GM12878 (cell line): ENCODE data around the gene RASSF4. TPM values are rescaled to one million over a fixed set of nuclear protein-coding genes. Genes with fewer than 3 reads are reported as not detected.

ENCODE experiments used
- ATAC-seq: fragments of 200-7000 bp; cut with Tn5 transposase; 3 replicates; pipeline ENCODE4 v1.9.1; 2020; ENCODE audit warnings: mild to moderate bottlenecking, moderate library complexity
- BruUV-seq: library from RNA; stranded (reverse); fragments of 400-500 nt; replicated peaks from 2 replicates; lab custom pipeline; 2021; lab: Mats Ljungman, UMichigan
- CTCF ChIA-PET: fragments of 300-600 bp; sonication (Branson Sonifier 250); formaldehyde crosslinking; extraction: SDS; loops from one replicate; lab custom pipeline; 2021; ENCODE audit warnings: inconsistent platforms; lab: Yijun Ruan, JAX
- POLR2A ChIA-PET: fragments of 350-600 bp; formaldehyde crosslinking; extraction: SDS; loops from one replicate; lab custom pipeline; 2021; ENCODE audit warnings: inconsistent platforms; lab: Charles Lee
- RAD21 ChIA-PET: fragments of 300-600 bp; sonication (Branson Sonifier 250); formaldehyde crosslinking; loops from one replicate; lab custom pipeline; 2023; ENCODE audit warnings: antibody characterized with exemption; ENCODE audit not compliant: unreplicated experiment; lab: Charles Lee
- SMC1A ChIA-PET: fragments of 300-600 bp; sonication (Branson Sonifier 250); formaldehyde crosslinking; loops from one replicate; lab custom pipeline; 2023; ENCODE audit not compliant: unreplicated experiment, uncharacterized antibody; lab: Charles Lee
- DNase-seq: peaks from one replicate; pipeline ENCODE4 v3.0.0-alpha.2; 2011; ENCODE audit warnings: low read depth, low spot score
- FAIRE-seq: peaks from 3 replicates; lab custom pipeline; 2011; peaks lifted over from hg19 to GRCh38; lab: Jason Lieb, UNC
- H2AFZ ChIP-seq: 2 replicates; pipeline ENCODE4 v1.6.0; 2011; ENCODE audit warnings: low read depth, low read length, control low read depth; ENCODE audit not compliant: control insufficient read depth
- H3K27ac ChIP-seq: 2 replicates; pipeline ENCODE4 v1.5.1; 2011; ENCODE audit warnings: control low read depth; ENCODE audit not compliant: control insufficient read depth, insufficient read depth
- H3K27me3 ChIP-seq, 2 experiments: replicated peaks in 1 of 2; 2 replicates each; pipeline versions ENCODE4 v1.6.0 to v1.6.1; 2011; ENCODE audit warnings: low read length in 1 of 2; ENCODE audit not compliant: control insufficient read depth in 2 of 2, insufficient read depth in 2 of 2
- H3K36me3 ChIP-seq, 2 experiments: 2 replicates each; pipeline ENCODE4 v1.5.1; 2011; ENCODE audit warnings: low read length in 1 of 2; ENCODE audit not compliant: control insufficient read depth in 2 of 2, insufficient read depth in 2 of 2
- H3K4me1 ChIP-seq: 2 replicates; pipeline ENCODE4 v1.6.1; 2011; ENCODE audit warnings: mild to moderate bottlenecking, low read length, moderate library complexity, mixed read lengths; ENCODE audit not compliant: control insufficient read depth, insufficient read depth
- H3K4me2 ChIP-seq: 2 replicates; pipeline ENCODE4 v1.6.0; 2011; ENCODE audit warnings: control low read depth; ENCODE audit not compliant: control insufficient read depth, insufficient read depth
- H3K4me3 ChIP-seq: fragments of 200-600 bp; sonication (generic); 2 replicates; pipeline ENCODE4 v1.5.1; 2016
- H3K79me2 ChIP-seq: 2 replicates; pipeline ENCODE4 v1.6.0; 2011; ENCODE audit warnings: low read length; ENCODE audit not compliant: control insufficient read depth, insufficient read depth
- H3K9ac ChIP-seq: 2 replicates; pipeline ENCODE4 v1.8.0; 2011; ENCODE audit warnings: low read length, control low read depth, mixed read lengths; ENCODE audit not compliant: control insufficient read depth, insufficient read depth
- H3K9me3 ChIP-seq: replicated peaks from 3 replicates; pipeline ENCODE4 v1.5.1; 2011; ENCODE audit warnings: mild to moderate bottlenecking, low read length; ENCODE audit not compliant: control insufficient read depth, insufficient read depth
- H4K20me1 ChIP-seq: 2 replicates; pipeline ENCODE4 v1.6.0; 2011; ENCODE audit not compliant: control insufficient read depth, insufficient read depth
- BCL11A ChIP-seq: IDR thresholded peaks from 2 replicates; pipeline ENCODE4 v1.6.1; 2011; ENCODE audit warnings: low read depth, low read length
- CREM ChIP-seq: IDR thresholded peaks from 2 replicates; pipeline ENCODE4 v1.6.1; 2014; ENCODE audit warnings: antibody characterized with exemption, low read depth
- IKZF1 ChIP-seq: fragments of 450-650 bp; conservative IDR thresholded peaks from 2 replicates; pipeline ENCODE4 v1.6.1; 2017; ENCODE audit warnings: antibody characterized with exemption, mild to moderate bottlenecking
- IKZF2 ChIP-seq, 2 experiments: fragments of 450-650 bp; IDR thresholded peaks; 2 replicates each; pipeline ENCODE4 v1.6.1; 2017; ENCODE audit warnings: mild to moderate bottlenecking in 2 of 2, moderate library complexity in 2 of 2
- NR2F1 ChIP-seq: fragments of 450-650 bp; conservative IDR thresholded peaks from 2 replicates; pipeline ENCODE4 v1.6.1; 2017; ENCODE audit warnings: mild to moderate bottlenecking
- NRF1 ChIP-seq: conservative IDR thresholded peaks from 2 replicates; pipeline ENCODE4 v1.6.1; 2011; ENCODE audit warnings: mild to moderate bottlenecking, low read depth, low read length, improper control_type of control experiment
- POLR2AphosphoS5 ChIP-seq: IDR thresholded peaks from 2 replicates; pipeline ENCODE4 v1.6.1; 2011; ENCODE audit warnings: mild to moderate bottlenecking, low read length, inconsistent platforms
- RFX5 ChIP-seq: IDR thresholded peaks from 2 replicates; pipeline ENCODE4 v1.6.1; 2011; ENCODE audit warnings: low read depth, low read length, improper control_type of control experiment
- SMAD1 ChIP-seq: fragments of 450-650 bp; IDR thresholded peaks from 2 replicates; pipeline ENCODE4 v1.6.1; 2018; ENCODE audit warnings: mild to moderate bottlenecking, low read depth; ENCODE audit not compliant: partially characterized antibody
- SMARCA5 ChIP-seq: fragments of 450-650 bp; IDR thresholded peaks from 2 replicates; pipeline ENCODE4 v1.6.1; 2017; ENCODE audit warnings: mild to moderate bottlenecking
- STAT3 ChIP-seq: IDR thresholded peaks from 2 replicates; pipeline ENCODE4 v1.6.1; 2011; ENCODE audit warnings: low read depth, low read length, improper control_type of control experiment
- WRNIP1 ChIP-seq: IDR thresholded peaks from 2 replicates; pipeline ENCODE4 v1.6.1; 2011; ENCODE audit warnings: low read depth, low read length, improper control_type of control experiment, borderline replicate concordance
- ZBED1 ChIP-seq: IDR thresholded peaks from 2 replicates; pipeline ENCODE4 v1.6.1; 2016; ENCODE audit warnings: borderline replicate concordance
- ZNF24 ChIP-seq: fragments of 450-650 bp; IDR thresholded peaks from 2 replicates; pipeline ENCODE4 v1.6.1; 2017; ENCODE audit warnings: antibody characterized with exemption, mild to moderate bottlenecking
- ZSCAN29 ChIP-seq: fragments of 450-650 bp; IDR thresholded peaks from 2 replicates; pipeline ENCODE4 v1.6.1; 2017; ENCODE audit warnings: mild to moderate bottlenecking, moderate library complexity
- WGBS: methylation state at CpG from one replicate; pipeline ENCODE4 v1.1.6; 2016; ENCODE audit warnings: low lambda C conversion rate; ENCODE audit not compliant: insufficient replicate concordance, insufficient coverage; ENCODE audit errors: missing lambda C conversion rate; 5-methylcytosine and 5-hydroxymethylcytosine counted together
- in situ Hi-C: fragments of 300-500 bp; cut with MboI; formaldehyde crosslinking; loops from 9 replicates; pipeline ENCODE4 v1.14.3; 2018; ENCODE audit warnings: mixed read lengths
- intact Hi-C: fragments of 100-400 bp; cut with micrococcal nuclease; formaldehyde crosslinking; loops from one replicate; pipeline ENCODE4 v1.14.2; 2022; ENCODE audit not compliant: unreplicated experiment
- polyA plus RNA-seq, 11 experiments: library from polyadenylated mRNA; depleted of rRNA in 4 of 11; unstranded in 6 of 11; stranded (reverse) in 5 of 11; fragments of >200 nt; fragmentation: Nextera tagmentation in 4 of 11; fragmentation: Illumina TruSeq in 1 of 11; extraction: Ambion mirVana in 4 of 11; extraction: Trizol in 1 of 11; gene quantifications; 1 replicate in 1 of 11; 2 replicates in 10 of 11; pipeline versions ENCODE4 v1.2.1 to v1.2.3, GENCODE V29; 2011 to 2016; ENCODE audit warnings: inconsistent platforms in 2 of 11, missing spikeins in 2 of 11, low read depth in 1 of 11
- total RNA-seq, 4 experiments: library from RNA; depleted of rRNA in 3 of 4; stranded (reverse); fragments of >200 nt in 3 of 4; fragmentation: Illumina TruSeq in 1 of 4; extraction: Trizol in 1 of 4; gene quantifications; 2 replicates each; pipeline versions ENCODE4 v1.2.1 to v1.2.3, GENCODE V29; 2013 to 2021
- TF ChIP-seq, protein P1 (sequence below): fragments of 450-650 bp; conservative IDR thresholded peaks from 2 replicates; pipeline ENCODE4 v1.6.1; 2017; ENCODE audit warnings: mild to moderate bottlenecking, moderate library complexity
- TF ChIP-seq, protein P2 (sequence below): IDR thresholded peaks from 2 replicates; pipeline ENCODE4 v1.6.1; 2012; ENCODE audit warnings: low read depth, low read length, improper control_type of control experiment
- TF ChIP-seq, protein P3 (sequence below): IDR thresholded peaks from 2 replicates; pipeline ENCODE4 v1.6.1; 2011; ENCODE audit warnings: borderline replicate concordance, low read depth, mild to moderate bottlenecking, moderate library complexity, mixed read lengths, low read length; ENCODE audit not compliant: insufficient read depth; ENCODE audit errors: extremely low read length
- TF ChIP-seq, protein P4 (sequence below): fragments of 450-650 bp; IDR thresholded peaks from 2 replicates; pipeline ENCODE4 v1.6.1; 2018; ENCODE audit warnings: mild to moderate bottlenecking, low read depth, moderate library complexity; ENCODE audit not compliant: partially characterized antibody

RASSF4 gene
- total and polyA plus RNA-seq, 10 of the 15 experiments (the other 5 are each of a cell fraction or from before 2014, with no cell fraction given): 3.7 to 71.1 (median 16.8) TPM

DNA sequence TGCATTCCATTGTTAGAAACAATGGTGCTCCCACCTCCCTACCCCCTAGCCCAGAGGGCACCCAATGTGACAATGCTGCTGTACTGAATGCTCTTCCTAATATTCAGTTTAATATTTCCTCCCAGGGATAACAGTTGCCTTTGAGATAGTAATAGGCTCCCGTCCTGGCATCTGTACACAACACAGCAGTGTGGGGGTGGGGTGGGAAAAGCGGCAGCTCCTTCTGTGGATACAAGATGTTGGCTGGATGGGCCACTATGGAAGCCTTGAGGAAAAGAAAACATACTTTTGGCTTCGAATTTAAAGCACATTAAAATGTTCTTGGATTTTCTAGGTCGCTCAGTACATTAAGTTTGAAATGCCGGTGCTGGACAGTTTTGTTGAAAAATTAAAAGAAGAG, 32.0 kb downstream of the RASSF4 start:
- in situ Hi-C loops: no loop called here

More for the DNA sequence above, 32.0 kb downstream of the RASSF4 start:
- ChIA-PET POLR2A (no interaction called here), CTCF (interaction anchor here (1.0 kb wide), 1 partner anchor 9 kb away, joined by 4 read pairs; the partner anchor contains the start of gene ZNF22), SMC1A (interaction anchor here (1.2 kb wide), 1 partner anchor 42 kb away, joined by 4 read pairs; no protein-coding TSS in a partner anchor), RAD21 (no interaction called here)
- Histone ChIP-seq H4K20me1 (no peaks in the 10 kb centered on the region), H3K79me2 (no peaks in the 10 kb centered on the region), H3K36me3 (peaks cover 1 to 3% of the 10 kb centered on the region in 2 experiments; a peak in 2 of 4 replicates), H3K4me2 (no peak overlapping the region), H3K27me3 (no peaks in the 10 kb centered on the region), H3K9me3 (no peaks in the 10 kb centered on the region), H3K4me1 (peaks cover 6% of the 10 kb centered on the region), H3K4me3 (no peak overlapping the region), H2AFZ (no peak overlapping the region), H3K27ac (no peak overlapping the region), H3K9ac (no peak overlapping the region)
- no TSS peak for BruUV-seq
- TF ChIP-seq, protein P1, sequence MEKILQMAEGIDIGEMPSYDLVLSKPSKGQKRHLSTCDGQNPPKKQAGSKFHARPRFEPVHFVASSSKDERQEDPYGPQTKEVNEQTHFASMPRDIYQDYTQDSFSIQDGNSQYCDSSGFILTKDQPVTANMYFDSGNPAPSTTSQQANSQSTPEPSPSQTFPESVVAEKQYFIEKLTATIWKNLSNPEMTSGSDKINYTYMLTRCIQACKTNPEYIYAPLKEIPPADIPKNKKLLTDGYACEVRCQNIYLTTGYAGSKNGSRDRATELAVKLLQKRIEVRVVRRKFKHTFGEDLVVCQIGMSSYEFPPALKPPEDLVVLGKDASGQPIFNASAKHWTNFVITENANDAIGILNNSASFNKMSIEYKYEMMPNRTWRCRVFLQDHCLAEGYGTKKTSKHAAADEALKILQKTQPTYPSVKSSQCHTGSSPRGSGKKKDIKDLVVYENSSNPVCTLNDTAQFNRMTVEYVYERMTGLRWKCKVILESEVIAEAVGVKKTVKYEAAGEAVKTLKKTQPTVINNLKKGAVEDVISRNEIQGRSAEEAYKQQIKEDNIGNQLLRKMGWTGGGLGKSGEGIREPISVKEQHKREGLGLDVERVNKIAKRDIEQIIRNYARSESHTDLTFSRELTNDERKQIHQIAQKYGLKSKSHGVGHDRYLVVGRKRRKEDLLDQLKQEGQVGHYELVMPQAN: no peak
- TF ChIP-seq IKZF1 (no peak), WRNIP1 (no peak), ZSCAN29 (no peak), BCL11A (no peak), STAT3 (no peak), ZBED1 (no peak), CREM (no peak), NRF1 (no peak), SMAD1 (no peak), RFX5 (no peak), ZNF24 (no peak), SMARCA5 (no peak), NR2F1 (no peak), POLR2AphosphoS5 (no peak), IKZF2 (IDR thresholded peaks at IDR 0.05) (no peak)
- TF ChIP-seq, protein P2, sequence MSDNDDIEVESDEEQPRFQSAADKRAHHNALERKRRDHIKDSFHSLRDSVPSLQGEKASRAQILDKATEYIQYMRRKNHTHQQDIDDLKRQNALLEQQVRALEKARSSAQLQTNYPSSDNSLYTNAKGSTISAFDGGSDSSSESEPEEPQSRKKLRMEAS: no peak
- TF ChIP-seq, protein P3, sequence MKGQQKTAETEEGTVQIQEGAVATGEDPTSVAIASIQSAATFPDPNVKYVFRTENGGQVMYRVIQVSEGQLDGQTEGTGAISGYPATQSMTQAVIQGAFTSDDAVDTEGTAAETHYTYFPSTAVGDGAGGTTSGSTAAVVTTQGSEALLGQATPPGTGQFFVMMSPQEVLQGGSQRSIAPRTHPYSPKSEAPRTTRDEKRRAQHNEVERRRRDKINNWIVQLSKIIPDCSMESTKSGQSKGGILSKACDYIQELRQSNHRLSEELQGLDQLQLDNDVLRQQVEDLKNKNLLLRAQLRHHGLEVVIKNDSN: no peak
- TF ChIP-seq, protein P4, sequence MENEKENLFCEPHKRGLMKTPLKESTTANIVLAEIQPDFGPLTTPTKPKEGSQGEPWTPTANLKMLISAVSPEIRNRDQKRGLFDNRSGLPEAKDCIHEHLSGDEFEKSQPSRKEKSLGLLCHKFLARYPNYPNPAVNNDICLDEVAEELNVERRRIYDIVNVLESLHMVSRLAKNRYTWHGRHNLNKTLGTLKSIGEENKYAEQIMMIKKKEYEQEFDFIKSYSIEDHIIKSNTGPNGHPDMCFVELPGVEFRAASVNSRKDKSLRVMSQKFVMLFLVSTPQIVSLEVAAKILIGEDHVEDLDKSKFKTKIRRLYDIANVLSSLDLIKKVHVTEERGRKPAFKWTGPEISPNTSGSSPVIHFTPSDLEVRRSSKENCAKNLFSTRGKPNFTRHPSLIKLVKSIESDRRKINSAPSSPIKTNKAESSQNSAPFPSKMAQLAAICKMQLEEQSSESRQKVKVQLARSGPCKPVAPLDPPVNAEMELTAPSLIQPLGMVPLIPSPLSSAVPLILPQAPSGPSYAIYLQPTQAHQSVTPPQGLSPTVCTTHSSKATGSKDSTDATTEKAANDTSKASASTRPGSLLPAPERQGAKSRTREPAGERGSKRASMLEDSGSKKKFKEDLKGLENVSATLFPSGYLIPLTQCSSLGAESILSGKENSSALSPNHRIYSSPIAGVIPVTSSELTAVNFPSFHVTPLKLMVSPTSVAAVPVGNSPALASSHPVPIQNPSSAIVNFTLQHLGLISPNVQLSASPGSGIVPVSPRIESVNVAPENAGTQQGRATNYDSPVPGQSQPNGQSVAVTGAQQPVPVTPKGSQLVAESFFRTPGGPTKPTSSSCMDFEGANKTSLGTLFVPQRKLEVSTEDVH: no peak
- intact Hi-C loops: no loop called here
- ATAC-seq (no peak), FAIRE-seq (no peak), DNase-seq (no peak)
- 43% methylated on average over 5 of the region's 5 CpGs for WGBS
